Measurements from ENCODE around the gene LGALS9. TPM values are rescaled to one million over a fixed set of nuclear protein-coding genes. Genes with fewer than 3 reads are reported as not detected.

The LGALS9 gene
- polyA plus RNA-seq (2013, experiment 1 of 2), result 1.2 TPM
- 1.2 TPM for polyA plus RNA-seq (2013, experiment 2 of 2)

- Histone ChIP-seq H3K18ac (ENCODE audit: low read depth in 1 of 2, low read length in 2 of 2) (no peak within 1 kb of the TSS), H3K79me1 (replicated peaks; ENCODE audit: low read length, poor library complexity, severe bottlenecking) (no peaks in the 10 kb centered on the region), H2AFZ (ENCODE audit: low read depth, low read length) (no peak within 1 kb of the TSS), H3K4ac (ENCODE audit: low read depth in 1 of 2, low read length in 2 of 2) (no peak within 1 kb of the TSS), H3K4me3 (ENCODE audit: insufficient read depth in 1 of 2, low read depth in 1 of 2, low read length in 2 of 2) (no peak within 1 kb of the TSS), H3K9ac (ENCODE audit: low read length) (peak within 1 kb of the TSS; percentile 32), H4K8ac (ENCODE audit: low read length) (no peak within 1 kb of the TSS), H2AK5ac (ENCODE audit: low read length, severe bottlenecking) (no peak within 1 kb of the TSS), H3K27me3 (ENCODE audit: control insufficient read depth in 1 of 2, insufficient read depth in 1 of 2, low read length in 2 of 2) (no peaks in the 10 kb centered on the region), H3K14ac (ENCODE audit: low read length in 2 of 2) (no peak within 1 kb of the TSS), H3K27ac (ENCODE audit: low read length, poor library complexity, severe bottlenecking) (no peak within 1 kb of the TSS), H3K4me2 (ENCODE audit: low read length, poor library complexity, severe bottlenecking) (no peak within 1 kb of the TSS), H4K91ac (ENCODE audit: low read length) (no peak within 1 kb of the TSS), H2BK12ac (ENCODE audit: low read length in 2 of 2) (no peak within 1 kb of the TSS), H2BK5ac (ENCODE audit: low read depth, low read length, poor library complexity, severe bottlenecking) (no peak within 1 kb of the TSS), H3K23ac (ENCODE audit: low read length in 2 of 2) (no peak within 1 kb of the TSS), H2BK120ac (ENCODE audit: low read depth, low read length) (no peak within 1 kb of the TSS), H3K9me3 (ENCODE audit: control insufficient read depth, low read length) (no peaks in the 10 kb centered on the region), H3K36me3 (ENCODE audit: control insufficient read depth in 1 of 2, insufficient read depth in 2 of 2, low read depth in 1 of 2, low read length in 2 of 2) (peaks cover 8 to 11% of the 10 kb centered on the region in 2 experiments), H3K4me1 (ENCODE audit: control insufficient read depth, insufficient read depth, low read depth, low read length) (peaks cover 16% of the 10 kb centered on the region), H2BK15ac (ENCODE audit: low read depth, poor library complexity, severe bottlenecking) (no peak within 1 kb of the TSS)
- peak; percentile 19 for DNase-seq
- WGBS, result 83% methylated on average over 10 of the region's 10 CpGs
Observed at GRCh38 chr17:27630607-27631410, at the start of gene LGALS9. TSS of gene LGALS9 (plus strand) at chr17:27631188. CDS start at chr17:27631266, 78 bp downstream.

GRCh38 chr17:27582696-27583095 is 48.3 kb upstream of the LGALS9 start:
- no peak overlapping the region for H3K4ac ChIP-seq (ENCODE audit: low read depth in 1 of 2, low read length in 2 of 2)
- H3K9me3 ChIP-seq (ENCODE audit: control insufficient read depth, low read length), result no peaks in the 10 kb centered on the region
- H3K79me1 ChIP-seq (replicated peaks; ENCODE audit: low read length, poor library complexity, severe bottlenecking), result peaks cover 21% of the 10 kb centered on the region
- no peak overlapping the region for H3K4me3 ChIP-seq (ENCODE audit: insufficient read depth in 1 of 2, low read depth in 1 of 2, low read length in 2 of 2)
- H2BK5ac ChIP-seq (ENCODE audit: low read depth, low read length, poor library complexity, severe bottlenecking), result no peak overlapping the region
- no peak for DNase-seq
- no peak overlapping the region for H2BK120ac ChIP-seq (ENCODE audit: low read depth, low read length)
- H3K4me2 ChIP-seq (ENCODE audit: low read length, poor library complexity, severe bottlenecking), result no peak overlapping the region
- H2BK15ac ChIP-seq (ENCODE audit: low read depth, poor library complexity, severe bottlenecking), result peak overlapping the region; percentile 12
- no peak overlapping the region for H3K14ac ChIP-seq (ENCODE audit: low read length in 2 of 2)
- no peak overlapping the region for H2AK5ac ChIP-seq (ENCODE audit: low read length, severe bottlenecking)
- H2AFZ ChIP-seq (ENCODE audit: low read depth, low read length), result no peak overlapping the region
- no peak overlapping the region for H2BK12ac ChIP-seq (ENCODE audit: low read length in 2 of 2)
- H4K8ac ChIP-seq (ENCODE audit: low read length), result no peak overlapping the region
- H3K23ac ChIP-seq (ENCODE audit: low read length in 2 of 2), result no peak overlapping the region
- 98% methylated on average over 16 of the region's 18 CpGs for WGBS
- H3K4me1 ChIP-seq (ENCODE audit: control insufficient read depth, insufficient read depth, low read depth, low read length), result peaks cover 27% of the 10 kb centered on the region
- no peaks in the 10 kb centered on the region for H3K27me3 ChIP-seq (ENCODE audit: control insufficient read depth in 1 of 2, insufficient read depth in 1 of 2, low read length in 2 of 2)
- peaks cover 6 to 30% of the 10 kb centered on the region in 2 experiments for H3K36me3 ChIP-seq (ENCODE audit: control insufficient read depth in 1 of 2, insufficient read depth in 2 of 2, low read depth in 1 of 2, low read length in 2 of 2)
- H3K18ac ChIP-seq (ENCODE audit: low read depth in 1 of 2, low read length in 2 of 2), result no peak overlapping the region
- peak overlapping the region; percentile 41 for H4K91ac ChIP-seq (ENCODE audit: low read length)
- H3K9ac ChIP-seq (ENCODE audit: low read length), result no peak overlapping the region
- no peak overlapping the region for H3K27ac ChIP-seq (ENCODE audit: low read length, poor library complexity, severe bottlenecking)

GRCh38 chr17:27585153-27585681 is 45.8 kb upstream of the LGALS9 start:
- Histone ChIP-seq H3K36me3 (ENCODE audit: control insufficient read depth in 1 of 2, insufficient read depth in 2 of 2, low read depth in 1 of 2, low read length in 2 of 2) (peaks cover 17 to 47% of the 10 kb centered on the region in 2 experiments), H2BK120ac (ENCODE audit: low read depth, low read length) (no peak overlapping the region), H3K4ac (ENCODE audit: low read depth in 1 of 2, low read length in 2 of 2) (peak overlapping the region in 1 of 2 experiments; percentile 10), H3K4me2 (ENCODE audit: low read length, poor library complexity, severe bottlenecking) (no peak overlapping the region), H3K79me1 (replicated peaks; ENCODE audit: low read length, poor library complexity, severe bottlenecking) (peaks cover 20% of the 10 kb centered on the region), H3K9ac (ENCODE audit: low read length) (no peak overlapping the region), H3K9me3 (ENCODE audit: control insufficient read depth, low read length) (no peaks in the 10 kb centered on the region), H2AFZ (ENCODE audit: low read depth, low read length) (no peak overlapping the region), H2BK5ac (ENCODE audit: low read depth, low read length, poor library complexity, severe bottlenecking) (no peak overlapping the region), H2BK12ac (ENCODE audit: low read length in 2 of 2) (no peak overlapping the region), H2BK15ac (ENCODE audit: low read depth, poor library complexity, severe bottlenecking) (no peak overlapping the region), H3K4me3 (ENCODE audit: insufficient read depth in 1 of 2, low read depth in 1 of 2, low read length in 2 of 2) (no peak overlapping the region), H2AK5ac (ENCODE audit: low read length, severe bottlenecking) (peak overlapping the region; percentile 42), H3K27ac (ENCODE audit: low read length, poor library complexity, severe bottlenecking) (no peak overlapping the region), H3K14ac (ENCODE audit: low read length in 2 of 2) (no peak overlapping the region), H3K4me1 (ENCODE audit: control insufficient read depth, insufficient read depth, low read depth, low read length) (peaks cover 15% of the 10 kb centered on the region), H4K91ac (ENCODE audit: low read length) (no peak overlapping the region), H3K23ac (ENCODE audit: low read length in 2 of 2) (no peak overlapping the region), H4K8ac (ENCODE audit: low read length) (no peak overlapping the region), H3K18ac (ENCODE audit: low read depth in 1 of 2, low read length in 2 of 2) (peak overlapping the region in 1 of 2 experiments; percentile 74), H3K27me3 (ENCODE audit: control insufficient read depth in 1 of 2, insufficient read depth in 1 of 2, low read length in 2 of 2) (no peaks in the 10 kb centered on the region)
- 86% methylated on average over 9 of the region's 9 CpGs for WGBS
- DNase-seq, result no peak

- no peak for DNase-seq
- H3K27me3 ChIP-seq (ENCODE audit: control insufficient read depth in 1 of 2, insufficient read depth in 1 of 2, low read length in 2 of 2), result no peaks in the 10 kb centered on the region
- WGBS, result 90% methylated on average over 5 of the region's 5 CpGs
- H2BK120ac ChIP-seq (ENCODE audit: low read depth, low read length), result no peak overlapping the region
- H4K8ac ChIP-seq (ENCODE audit: low read length), result no peak overlapping the region
- peaks cover 19 to 50% of the 10 kb centered on the region in 2 experiments for H3K36me3 ChIP-seq (ENCODE audit: control insufficient read depth in 1 of 2, insufficient read depth in 2 of 2, low read depth in 1 of 2, low read length in 2 of 2)
- peak overlapping the region; percentile 42 for H2AK5ac ChIP-seq (ENCODE audit: low read length, severe bottlenecking)
- peak overlapping the region in 1 of 2 experiments; percentile 63 for H3K14ac ChIP-seq (ENCODE audit: low read length in 2 of 2)
- H2BK15ac ChIP-seq (ENCODE audit: low read depth, poor library complexity, severe bottlenecking), result no peak overlapping the region
- no peak overlapping the region for H3K23ac ChIP-seq (ENCODE audit: low read length in 2 of 2)
- H3K9me3 ChIP-seq (ENCODE audit: control insufficient read depth, low read length), result no peaks in the 10 kb centered on the region
- H2AFZ ChIP-seq (ENCODE audit: low read depth, low read length), result no peak overlapping the region
- peaks cover 16% of the 10 kb centered on the region for H3K79me1 ChIP-seq (replicated peaks; ENCODE audit: low read length, poor library complexity, severe bottlenecking)
- no peak overlapping the region for H3K27ac ChIP-seq (ENCODE audit: low read length, poor library complexity, severe bottlenecking)
- no peak overlapping the region for H3K4me2 ChIP-seq (ENCODE audit: low read length, poor library complexity, severe bottlenecking)
- H2BK12ac ChIP-seq (ENCODE audit: low read length in 2 of 2), result peak overlapping the region in 1 of 2 experiments; percentile 52
- peaks cover 15% of the 10 kb centered on the region for H3K4me1 ChIP-seq (ENCODE audit: control insufficient read depth, insufficient read depth, low read depth, low read length)
- H3K18ac ChIP-seq (ENCODE audit: low read depth in 1 of 2, low read length in 2 of 2), result peak overlapping the region in 1 of 2 experiments; percentile 74
- no peak overlapping the region for H3K9ac ChIP-seq (ENCODE audit: low read length)
- no peak overlapping the region for H3K4me3 ChIP-seq (ENCODE audit: insufficient read depth in 1 of 2, low read depth in 1 of 2, low read length in 2 of 2)
- H4K91ac ChIP-seq (ENCODE audit: low read length), result no peak overlapping the region
- peak overlapping the region; percentile 13 to 21 for H3K4ac ChIP-seq (ENCODE audit: low read depth in 1 of 2, low read length in 2 of 2)
- no peak overlapping the region for H2BK5ac ChIP-seq (ENCODE audit: low read depth, low read length, poor library complexity, severe bottlenecking)
Observed at GRCh38 chr17:27585792-27586191, 45.2 kb upstream of the LGALS9 start.

All from mesenchymal stem cell (in vitro differentiated cells and primary cell).